HG02938 (cell line): ENCODE measurements around the gene PALD1.
"Not testable (repeated sequence)": the region's sequence is repeated elsewhere in the genome, so short reads cannot be mapped to it uniquely, and the experiment has no call there.

Source experiments
- ATAC-seq: cut with Tn5 transposase; IDR thresholded peaks from one replicate; pipeline ENCODE4 v1.9.1; 2021; ENCODE audit warnings: mild to moderate bottlenecking, moderate library complexity; ENCODE audit not compliant: unreplicated experiment

PALD1 gene

GRCh38 chr10:70600512-70601395, 122.2 kb downstream of the PALD1 start:
- no peak for ATAC-seq

GRCh38 chr10:70601746-70602145, 123.2 kb downstream of the PALD1 start:
- ATAC-seq = no peak

GRCh38 chr10:70602665-70603448, 124.3 kb downstream of the PALD1 start, which contains the start of gene PRF1:
PRF1 (minus strand) TSS chr10:70602741; CDS start chr10:70600902, 1,839 bp downstream.
- ATAC-seq = no peak

GRCh38 chr10:70603449-70603801, 124.9 kb downstream of the PALD1 start:
- no peak for ATAC-seq

- ATAC-seq = no peak
These were observed 125.5 kb downstream of the PALD1 start for GRCh38 chr10:70604106-70604505.

- no peak for ATAC-seq
These were observed 126.6 kb downstream of the PALD1 start for GRCh38 chr10:70605161-70605560.

GRCh38 chr10:70607936-70608335, 129.4 kb downstream of the PALD1 start:
- no peak for ATAC-seq

GRCh38 chr10:70613941-70614340, 135.4 kb downstream of the PALD1 start:
- ATAC-seq = no peak

GRCh38 chr10:70614364-70614763, 135.8 kb downstream of the PALD1 start:
- ATAC-seq = not testable (repeated sequence)

- no peak for ATAC-seq
These were observed 136.6 kb downstream of the PALD1 start for GRCh38 chr10:70615211-70615610.

GRCh38 chr10:70615784-70616522, 137.4 kb downstream of the PALD1 start:
- ATAC-seq = no peak

GRCh38 chr10:70616761-70617160, 138.2 kb downstream of the PALD1 start:
- no peak for ATAC-seq
